GM23248 (cell line): ENCODE measurements around the gene MACROD2. TPM values are rescaled to one million over a fixed set of nuclear protein-coding genes. Genes with fewer than 3 reads are reported as not detected.
"Not testable (repeated sequence)": the region's sequence is repeated elsewhere in the genome, so short reads cannot be mapped to it uniquely, and the experiment has no call there.

ENCODE experiments used
- DNase-seq: peaks from one replicate; pipeline ENCODE4 v3.0.0-alpha.2; 2015
- H2AFZ ChIP-seq: fragments of 200-600 bp; sonication (generic); 2 replicates; pipeline ENCODE4 v1.6.1; 2016; ENCODE audit warnings: antibody characterized with exemption
- H3F3A ChIP-seq: fragments of 200-600 bp; sonication (generic); 2 replicates; pipeline ENCODE4 v1.6.1; 2016; ENCODE audit warnings: mild to moderate bottlenecking, antibody characterized with exemption, mixed run types; ENCODE audit not compliant: insufficient read depth
- H3K27ac ChIP-seq: fragments of 200-600 bp; sonication (generic); 2 replicates; pipeline ENCODE4 v1.5.1; 2016; ENCODE audit warnings: mild to moderate bottlenecking
- H3K27me3 ChIP-seq: fragments of 200-600 bp; sonication (generic); replicated peaks from 2 replicates; pipeline ENCODE4 v1.6.1; 2016; ENCODE audit warnings: mild to moderate bottlenecking; ENCODE audit not compliant: insufficient read depth
- H3K36me3 ChIP-seq: fragments of 200-600 bp; sonication (generic); 2 replicates; pipeline ENCODE4 v1.6.1; 2016; ENCODE audit warnings: low read depth, mild to moderate bottlenecking
- H3K4me1 ChIP-seq: fragments of 200-600 bp; sonication (generic); 2 replicates; pipeline ENCODE4 v1.6.1; 2016; ENCODE audit warnings: mild to moderate bottlenecking; ENCODE audit not compliant: insufficient read depth
- H3K4me2 ChIP-seq: fragments of 200-600 bp; sonication (generic); one replicate; pipeline ENCODE4 v1.6.1; 2016; ENCODE audit warnings: mild to moderate bottlenecking; ENCODE audit not compliant: unreplicated experiment
- H3K4me3 ChIP-seq: fragments of 200-600 bp; sonication (generic); 2 replicates; pipeline ENCODE4 v1.5.1; 2016; ENCODE audit warnings: mild to moderate bottlenecking
- H3K79me2 ChIP-seq: fragments of 200-600 bp; sonication (generic); 2 replicates; pipeline ENCODE4 v1.6.1; 2016; ENCODE audit warnings: mild to moderate bottlenecking; ENCODE audit not compliant: insufficient read depth
- H3K9ac ChIP-seq: fragments of 200-600 bp; sonication (generic); 2 replicates; pipeline ENCODE4 v1.6.1; 2016; ENCODE audit warnings: mild to moderate bottlenecking
- H3K9me2 ChIP-seq: fragments of 200-600 bp; sonication (generic); 2 replicates; pipeline ENCODE4 v1.6.1; 2016; ENCODE audit warnings: mixed run types, mild to moderate bottlenecking, moderate library complexity; ENCODE audit not compliant: insufficient read depth
- H3K9me3 ChIP-seq: fragments of 200-600 bp; sonication (generic); one replicate; pipeline ENCODE4 v1.6.1; 2017; ENCODE audit warnings: low read depth
- H4K20me1 ChIP-seq: fragments of 200-600 bp; sonication (generic); 2 replicates; pipeline ENCODE4 v1.6.0; 2016; ENCODE audit not compliant: insufficient read depth
- EZH2 ChIP-seq: fragments of 200-600 bp; sonication (generic); IDR thresholded peaks from 2 replicates; pipeline ENCODE4 v1.6.1; 2018; ENCODE audit warnings: antibody characterized with exemption, mild to moderate bottlenecking; ENCODE audit not compliant: insufficient read depth, poor library complexity, severe bottlenecking
- EZH2phosphoT487 ChIP-seq: fragments of 200-600 bp; sonication (generic); IDR thresholded peaks from 2 replicates; pipeline ENCODE4 v1.6.1; 2018; ENCODE audit warnings: antibody characterized with exemption, moderate library complexity, mild to moderate bottlenecking, low read depth; ENCODE audit not compliant: insufficient read depth
- WGBS, 2 experiments: methylation state at CpG; one replicate each; pipeline ENCODE4 v1.1.6; 2015 to 2017; ENCODE audit warnings: low lambda C conversion rate in 2 of 2, low coverage in 1 of 2; ENCODE audit errors: missing lambda C conversion rate in 2 of 2; 5-methylcytosine and 5-hydroxymethylcytosine counted together
- in situ Hi-C: fragments of 300-500 bp; cut with MboI; formaldehyde crosslinking; loops from 2 replicates; pipeline ENCODE4 v1.15.0; 2020
- polyA plus RNA-seq: library from polyadenylated mRNA; unstranded; fragments of >200 nt; fragmentation: Nextera tagmentation; extraction: Ambion mirVana; gene quantifications from 2 replicates; pipeline ENCODE4 v1.2.1, GENCODE V29; 2016
- total RNA-seq: library from RNA; depleted of rRNA; stranded (reverse); fragments of >200 nt; shearing (Covaris generic); gene quantifications from 2 replicates; pipeline ENCODE4 v1.2.3, GENCODE V29; 2014

Gene MACROD2
- total and polyA plus RNA-seq, 2 experiments from 2014 or later, result 1.1 to 3.1 TPM

- Histone ChIP-seq H3F3A (no peaks in the 10 kb centered on the region), H3K9me3 (no peaks in the 10 kb centered on the region), H3K36me3 (no peaks in the 10 kb centered on the region), H3K9me2 (no peaks in the 10 kb centered on the region), H3K4me1 (0 out of 2 replicates have a peak, but pooled peaks cover 2% of the 10 kb centered on the region), H3K9ac (no peak overlapping the region), H4K20me1 (no peaks in the 10 kb centered on the region), H3K4me3 (no peak overlapping the region), H2AFZ (0 out of 2 replicates have a peak overlapping the region, but pooled peaks have one; percentile 33), H3K79me2 (no peaks in the 10 kb centered on the region), H3K27me3 (no peaks in the 10 kb centered on the region), H3K4me2 (no peak overlapping the region), H3K27ac (no peak overlapping the region)
- DNase-seq, result no peak
- no peak for TF ChIP-seq EZH2phosphoT487
- no peak for TF ChIP-seq EZH2
- WGBS, 2 experiments, result 47 to 61% methylated on average over 1 of the region's 1 CpG
- in situ Hi-C loops, result no loop called here
Measured at GRCh38 chr20:14214046-14214445, 218.7 kb downstream of the MACROD2 start.

DNA sequence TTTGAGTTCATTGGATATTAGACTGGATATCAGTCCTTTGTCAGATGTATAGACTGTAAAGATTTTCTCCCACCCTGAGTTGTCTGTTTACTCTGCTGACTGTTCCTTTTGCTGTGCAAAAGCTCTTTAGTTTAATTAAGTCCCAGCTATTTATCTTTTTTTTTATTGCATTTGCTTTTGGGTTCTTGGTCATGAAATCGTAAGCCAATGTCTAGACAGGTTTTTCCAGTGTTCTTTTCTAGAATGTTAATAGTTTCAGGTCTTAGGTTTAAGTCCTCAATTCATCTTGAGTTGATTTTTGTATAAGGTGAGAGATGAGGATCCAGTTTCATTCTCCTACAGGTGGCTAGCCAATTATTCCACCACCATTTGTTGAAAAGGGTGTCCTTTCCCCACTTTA is 220.6 kb downstream of the MACROD2 start:
- H3K79me2 ChIP-seq, H3K9ac ChIP-seq, H4K20me1 ChIP-seq, H3K27ac ChIP-seq, H3K36me3 ChIP-seq, H3K27me3 ChIP-seq, H3K9me3 ChIP-seq, in situ Hi-C loops, H3K4me1 ChIP-seq, DNase-seq, H2AFZ ChIP-seq, H3K4me3 ChIP-seq, H3F3A ChIP-seq, H3K4me2 ChIP-seq, H3K9me2 ChIP-seq: not testable (repeated sequence)
- 85% methylated on average over 1 of the region's 1 CpG for WGBS, 2 experiments

DNA sequence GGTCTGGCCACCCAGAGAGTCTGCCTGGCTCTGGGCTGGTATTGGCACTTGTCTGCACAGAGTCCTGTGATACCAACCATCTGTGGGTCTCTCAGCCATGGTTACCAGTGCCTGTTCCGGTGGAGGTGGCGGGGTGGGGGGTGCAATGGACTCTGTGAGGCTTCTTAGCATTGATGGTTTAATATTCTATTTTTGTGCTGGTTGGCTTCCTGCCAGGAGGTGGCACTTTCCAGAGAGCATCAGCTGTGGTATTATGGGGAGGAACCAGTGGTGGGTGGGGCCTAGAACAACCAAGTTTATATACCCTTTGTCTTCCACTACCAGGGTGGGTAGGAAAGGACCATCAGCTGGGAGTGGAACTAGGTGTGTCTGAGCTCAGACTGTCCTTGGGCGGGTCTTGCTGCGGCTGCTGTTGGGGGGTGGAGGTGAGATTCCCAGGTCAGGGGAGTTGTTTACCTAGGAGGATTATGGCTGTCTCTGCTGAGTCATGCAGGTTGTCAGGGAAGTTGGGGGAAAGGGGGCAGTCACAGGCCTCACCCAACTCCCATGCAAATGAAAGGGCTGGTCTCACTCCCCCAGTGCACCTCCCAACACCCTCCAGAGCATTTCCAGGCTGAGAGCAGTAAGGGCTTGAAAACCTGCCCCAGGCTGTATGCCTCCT is 224.6 kb downstream of the MACROD2 start:
- Histone ChIP-seq H3K9ac (no peak overlapping the region), H3K4me1 (peaks cover 3% of the 10 kb centered on the region; the same call in 1 of the 2 replicates), H3K27ac (no peak overlapping the region), H3K4me2 (no peak overlapping the region), H3K36me3 (no peaks in the 10 kb centered on the region), H3K9me3 (no peaks in the 10 kb centered on the region), H3K4me3 (no peak overlapping the region), H3K27me3 (no peaks in the 10 kb centered on the region), H2AFZ (no peak overlapping the region), H3K79me2 (no peaks in the 10 kb centered on the region), H3F3A (no peaks in the 10 kb centered on the region), H3K9me2 (no peaks in the 10 kb centered on the region), H4K20me1 (no peaks in the 10 kb centered on the region)
- no peak for TF ChIP-seq EZH2
- TF ChIP-seq EZH2phosphoT487, result no peak
- DNase-seq, result no peak
- in situ Hi-C loops, result no loop called here
- 75 to 89% methylated on average over 4 of the region's 4 CpGs for WGBS, 2 experiments

DNA sequence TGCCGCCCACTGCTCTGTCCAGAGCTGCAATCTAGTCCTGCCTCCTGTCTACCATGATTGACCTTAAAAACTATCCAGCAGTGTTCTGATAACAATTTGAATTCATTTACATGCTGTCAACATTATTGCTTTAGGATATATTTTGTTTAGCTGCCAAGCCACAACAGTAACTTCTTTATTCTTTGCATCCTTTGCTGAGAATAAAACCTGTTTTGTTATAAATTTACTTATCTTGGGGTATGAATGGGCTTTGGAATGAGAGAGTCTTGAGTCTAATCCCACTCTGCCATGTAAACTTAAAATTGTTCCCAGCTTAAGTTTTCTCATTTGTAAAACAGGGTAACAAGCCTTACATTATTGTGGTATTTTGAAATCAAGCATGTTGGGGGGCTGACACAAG is 225.7 kb downstream of the MACROD2 start:
- no peak overlapping the region for H3K27ac ChIP-seq
- no peak overlapping the region for H3K9ac ChIP-seq
- H3K4me1 ChIP-seq, result peaks cover 7% of the 10 kb centered on the region; the same call in 1 of the 2 replicates
- in situ Hi-C loops, result no loop called here
- DNase-seq, result no peak
- no peaks in the 10 kb centered on the region for H3K27me3 ChIP-seq
- 100% methylated on average over 1 of the region's 1 CpG for WGBS, 2 experiments
- no peaks in the 10 kb centered on the region for H3F3A ChIP-seq
- no peaks in the 10 kb centered on the region for H3K79me2 ChIP-seq
- H3K4me2 ChIP-seq, result no peak overlapping the region
- H2AFZ ChIP-seq, result no peak overlapping the region
- no peak overlapping the region for H3K4me3 ChIP-seq
- no peaks in the 10 kb centered on the region for H3K36me3 ChIP-seq
- no peaks in the 10 kb centered on the region for H4K20me1 ChIP-seq
- TF ChIP-seq EZH2 (no peak), EZH2phosphoT487 (no peak)
- no peaks in the 10 kb centered on the region for H3K9me2 ChIP-seq
- no peaks in the 10 kb centered on the region for H3K9me3 ChIP-seq

DNA sequence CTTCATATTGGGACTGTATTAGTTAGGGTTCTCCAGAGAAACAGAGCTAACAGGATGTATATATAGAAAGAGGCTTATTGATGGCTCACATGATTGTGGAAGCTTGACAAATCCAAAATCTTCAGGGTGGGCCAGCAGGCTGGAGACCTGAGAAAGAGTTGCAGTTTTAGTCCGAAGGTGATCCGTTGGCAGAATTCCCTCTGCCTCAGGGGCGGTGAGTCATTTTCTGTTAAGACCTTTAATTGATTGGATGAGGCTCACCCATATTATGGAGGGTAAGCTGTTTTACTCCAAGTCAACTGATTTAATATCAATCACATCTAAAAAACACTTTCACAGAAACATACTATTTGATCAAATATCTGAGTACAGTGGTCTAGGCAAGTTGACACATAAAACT is 228.5 kb downstream of the MACROD2 start:
- Histone ChIP-seq H3K9me2 (no peaks in the 10 kb centered on the region), H3K36me3 (no peaks in the 10 kb centered on the region), H3K4me2 (no peak overlapping the region), H2AFZ (no peak overlapping the region), H3K9me3 (no peaks in the 10 kb centered on the region), H3K4me3 (no peak overlapping the region), H3K27ac (no peak overlapping the region), H3F3A (no peaks in the 10 kb centered on the region), H3K4me1 (peaks cover 7% of the 10 kb centered on the region; the same call in 1 of the 2 replicates), H3K9ac (no peak overlapping the region), H4K20me1 (no peaks in the 10 kb centered on the region), H3K79me2 (no peaks in the 10 kb centered on the region), H3K27me3 (no peaks in the 10 kb centered on the region)
- no peak for TF ChIP-seq EZH2phosphoT487
- TF ChIP-seq EZH2, result no peak
- WGBS, 2 experiments, result 91 to 98% methylated on average over 3 of the region's 3 CpGs
- no peak for DNase-seq
- in situ Hi-C loops, result no loop called here

GRCh38 chr20:14226051-14227049 is 231.0 kb downstream of the MACROD2 start:
- DNase-seq, H2AFZ ChIP-seq, H3K9me2 ChIP-seq, H3K9me3 ChIP-seq, H3K9ac ChIP-seq, H3K79me2 ChIP-seq, H3K27me3 ChIP-seq, H3F3A ChIP-seq, H3K4me3 ChIP-seq, H3K4me1 ChIP-seq, in situ Hi-C loops, H3K27ac ChIP-seq, H3K36me3 ChIP-seq, H4K20me1 ChIP-seq, H3K4me2 ChIP-seq: not testable (repeated sequence)
- 87 to 91% methylated on average over 26 to 28 of the region's 53 CpGs for WGBS, 2 experiments
